HepG2 (cell line): Measurements from ENCODE around the gene CHEK1. TPM values are rescaled to one million over a fixed set of nuclear protein-coding genes. Genes with fewer than 3 reads are reported as not detected.

ENCODE experiments used
- ATAC-seq: fragments of 200-7000 bp; cut with Tn5 transposase; 3 replicates; pipeline ENCODE4 v1.9.1; 2020; ENCODE audit warnings: mild to moderate bottlenecking, moderate library complexity
- BruUV-seq: library from RNA; stranded (reverse); fragments of 400-500 nt; replicated peaks from 2 replicates; lab custom pipeline; 2021; lab: Mats Ljungman, UMichigan
- CTCF ChIA-PET: fragments of 300-600 bp; formaldehyde crosslinking; extraction: SDS; loops from one replicate; lab custom pipeline; 2021; ENCODE audit warnings: low total read pairs, inconsistent platforms, low intra/inter-chr PET ratio; lab: Yijun Ruan, JAX
- POLR2A ChIA-PET: fragments of 350-600 bp; sonication (Branson Sonifier 250); formaldehyde crosslinking; loops from one replicate; lab custom pipeline; 2020; ENCODE audit warnings: antibody characterized with exemption, inconsistent platforms; lab: Yijun Ruan, JAX
- DNase-seq: peaks from one replicate; pipeline ENCODE4 v3.0.0-alpha.2; 2015; ENCODE audit warnings: low spot score
- FAIRE-seq: peaks from 3 replicates; lab custom pipeline; 2011; peaks lifted over from hg19 to GRCh38; lab: Jason Lieb, UNC
- H2AFZ ChIP-seq: one replicate; pipeline ENCODE4 v1.6.1; 2011; ENCODE audit warnings: low read length, inconsistent platforms
- H3K27ac ChIP-seq: fragments of 300-600 bp; 3 replicates; pipeline ENCODE4 v1.8.0; 2011; ENCODE audit warnings: mixed run types, mild to moderate bottlenecking, mixed read lengths, low read length, inconsistent platforms; ENCODE audit not compliant: insufficient read depth; ENCODE audit errors: extremely low read length
- H3K27me3 ChIP-seq, 2 experiments: fragments of 200-600 bp in 1 of 2; 2 replicates in 1 of 2; 3 replicates in 1 of 2; pipeline versions ENCODE4 v1.6.0 to v1.8.0; 2011; ENCODE audit warnings: low read length in 2 of 2, mild to moderate bottlenecking in 2 of 2, moderate library complexity in 2 of 2, inconsistent platforms in 1 of 2; ENCODE audit not compliant: insufficient read depth in 2 of 2, control insufficient read depth in 1 of 2
- H3K36me3 ChIP-seq, 2 experiments: fragments of 200-600 bp in 1 of 2; replicated peaks in 1 of 2; 2 replicates in 1 of 2; 3 replicates in 1 of 2; pipeline versions ENCODE4 v1.5.1 to v1.8.0; 2011; ENCODE audit warnings: low read length in 2 of 2, inconsistent platforms in 1 of 2; ENCODE audit not compliant: insufficient read depth in 2 of 2, control insufficient read depth in 1 of 2
- H3K4me1 ChIP-seq: 2 replicates; pipeline ENCODE4 v1.5.1; 2012; ENCODE audit warnings: low read length, inconsistent platforms; ENCODE audit not compliant: insufficient read depth
- H3K4me2 ChIP-seq: 2 replicates; pipeline ENCODE4 v1.6.0; 2011; ENCODE audit warnings: low read depth, low read length, inconsistent platforms
- H3K4me3 ChIP-seq, 3 experiments: fragments of 200-600 bp in 1 of 3; sonication (generic), shearing (Covaris generic) in 1 of 3; replicated peaks in 1 of 3; 2 replicates each; pipeline ENCODE4 v1.5.1; 2011 to 2016; ENCODE audit warnings: low read length in 3 of 3, inconsistent platforms in 2 of 3, low read depth in 2 of 3, mild to moderate bottlenecking in 2 of 3, control low read depth in 1 of 3, mixed read lengths in 1 of 3; ENCODE audit not compliant: insufficient read depth in 1 of 3
- H3K79me2 ChIP-seq: one replicate; pipeline ENCODE4 v1.6.1; 2011; ENCODE audit warnings: low read length, inconsistent platforms; ENCODE audit not compliant: insufficient read depth
- H3K9ac ChIP-seq: 2 replicates; pipeline ENCODE4 v1.6.0; 2011; ENCODE audit warnings: mild to moderate bottlenecking, low read depth, low read length, inconsistent platforms; ENCODE audit not compliant: insufficient read depth
- H3K9me3 ChIP-seq: 2 replicates; pipeline ENCODE4 v1.5.1; 2012; ENCODE audit warnings: mild to moderate bottlenecking, low read length
- H4K20me1 ChIP-seq: 2 replicates; pipeline ENCODE4 v1.6.0; 2011; ENCODE audit warnings: inconsistent platforms, mild to moderate bottlenecking, low read length, moderate library complexity; ENCODE audit not compliant: insufficient read depth
- ARNT ChIP-seq: fragments of 450-650 bp; IDR thresholded peaks from 2 replicates; pipeline ENCODE4 v1.6.1; 2017
- ATM ChIP-seq: fragments of 450-650 bp; IDR thresholded peaks from 2 replicates; pipeline ENCODE4 v1.7.1; 2017; ENCODE audit warnings: mild to moderate bottlenecking, borderline replicate concordance
- BORCS8-MEF2B ChIP-seq: sonication (generic); formaldehyde crosslinking; IDR thresholded peaks from 2 replicates; pipeline ENCODE4 v1.8.0; 2022; ENCODE audit warnings: mild to moderate bottlenecking, missing genetic modification reagents
- KLF15 ChIP-seq: sonication (generic); formaldehyde crosslinking; IDR thresholded peaks from 2 replicates; pipeline ENCODE4 v1.8.1; 2023; ENCODE audit warnings: borderline replicate concordance, mild to moderate bottlenecking, inconsistent platforms, missing genetic modification reagents, mixed read lengths
- MAFK ChIP-seq, 2 experiments: IDR thresholded peaks in 1 of 2; conservative IDR thresholded peaks in 1 of 2; 2 replicates each; pipeline ENCODE4 v1.6.1; 2011; ENCODE audit warnings: improper control_type of control experiment in 2 of 2, low read length in 2 of 2
- PAXIP1 ChIP-seq: sonication (generic); formaldehyde crosslinking; conservative IDR thresholded peaks from 2 replicates; pipeline ENCODE4 v1.4.0; 2020; ENCODE audit warnings: mild to moderate bottlenecking, missing genetic modification reagents, moderate library complexity
- ZMAT3 ChIP-seq: sonication (generic); formaldehyde crosslinking; conservative IDR thresholded peaks from 2 replicates; pipeline ENCODE4 v1.7.0; 2021; ENCODE audit warnings: missing genetic modification reagents
- ZNF710 ChIP-seq: sonication (generic); formaldehyde crosslinking; IDR thresholded peaks from 2 replicates; pipeline ENCODE4 v1.5.0; 2020; ENCODE audit warnings: mild to moderate bottlenecking, missing genetic modification reagents, borderline replicate concordance
- ZNF816 ChIP-seq: sonication (generic); formaldehyde crosslinking; IDR thresholded peaks from 2 replicates; pipeline ENCODE4 v1.8.0; 2022; ENCODE audit warnings: missing genetic modification reagents, mild to moderate bottlenecking, borderline replicate concordance
- ZSCAN30 ChIP-seq: sonication (generic); formaldehyde crosslinking; IDR thresholded peaks from 2 replicates; pipeline ENCODE4 v1.5.0; 2020; ENCODE audit warnings: mild to moderate bottlenecking, missing genetic modification reagents
- WGBS: methylation state at CpG from one replicate; pipeline ENCODE4 v1.1.6; 2017; ENCODE audit warnings: low lambda C conversion rate; 5-methylcytosine and 5-hydroxymethylcytosine counted together
- in situ Hi-C: cut with HindIII; loops from 2 replicates; pipeline ENCODE4 v1.10.0; 2017; ENCODE audit warnings: low pct_unique_long_range_greater_than_20kb; ENCODE audit not compliant: extremely low pct_ligation_motif_present
- intact Hi-C: fragments of 100-400 bp; cut with micrococcal nuclease; formaldehyde crosslinking; loops from one replicate; pipeline ENCODE4 v1.10.0; 2022; ENCODE audit not compliant: unreplicated experiment
- polyA plus RNA-seq, 8 experiments: library from polyadenylated mRNA; depleted of rRNA in 3 of 8; stranded (reverse) in 7 of 8; unstranded in 1 of 8; fragments of >200 nt; fragmentation: Illumina TruSeq in 4 of 8; extraction: Trizol in 4 of 8; gene quantifications; 2 replicates each; pipeline versions ENCODE4 v1.2.1 to v1.2.3, GENCODE V29; 2011 to 2016; ENCODE audit warnings: low read depth in 4 of 8, missing spikeins in 1 of 8, mixed read lengths in 1 of 8; ENCODE audit not compliant: insufficient read depth in 1 of 8
- total RNA-seq, 5 experiments: library from RNA; depleted of rRNA; stranded (reverse); fragments of >200 nt; fragmentation: Illumina TruSeq; extraction: Trizol; gene quantifications; 2 replicates each; pipeline ENCODE4 v1.2.3, GENCODE V29; 2016; ENCODE audit warnings: low read depth in 1 of 5
- TF ChIP-seq, protein P1 (sequence below): sonication (generic); formaldehyde crosslinking; IDR thresholded peaks from 2 replicates; pipeline ENCODE4 v1.5.1; 2020; ENCODE audit warnings: missing genetic modification reagents, mild to moderate bottlenecking, borderline replicate concordance

Gene CHEK1
- total and polyA plus RNA-seq, 2 of the 13 experiments (the other 11 are each of a cell fraction or from before 2014, with no cell fraction given), result 17.8 to 83.2 TPM

GRCh38 chr11:125603207-125603606, 21.8 kb upstream of the CHEK1 start:
- TF ChIP-seq KLF15 (CRISPR knock-in tag), result no peak
- peak in 1 of 2 experiments; percentile 24; a peak in 1 of 4 replicates for TF ChIP-seq MAFK (conservative IDR thresholded peaks at IDR 0.05 in 1 of 2, IDR thresholded peaks at IDR 0.05 in 1 of 2; ENCODE audit: low read length in 2 of 2)
- TF ChIP-seq, all 625 proteins: peak for 1
- no peaks in the 10 kb centered on the region for H3K9me3 ChIP-seq
- in situ Hi-C loops, result no loop called here
- BruUV-seq, result no TSS peak
- H2AFZ ChIP-seq, result no peak overlapping the region
- no peak for ATAC-seq
- H3K4me1 ChIP-seq, result no peaks in the 10 kb centered on the region
- no peak for FAIRE-seq
- CTCF ChIA-PET, result no interaction called here
- peaks cover 27 to 73% of the 10 kb centered on the region in 2 experiments for H3K36me3 ChIP-seq
- intact Hi-C loops, result no loop called here
- H3K27me3 ChIP-seq, result no peaks in the 10 kb centered on the region
- H3K9ac ChIP-seq, result no peak overlapping the region
- no peak overlapping the region for H3K4me3 ChIP-seq
- DNase-seq, result no peak
- POLR2A ChIA-PET, result interaction anchor here (1.1 kb wide), 1 partner anchor 10 kb away, joined by 6 read pairs; the partner anchor contains the start of gene STT3A
- no peaks in the 10 kb centered on the region for H4K20me1 ChIP-seq
- H3K27ac ChIP-seq, result no peak overlapping the region
- H3K4me2 ChIP-seq, result no peak overlapping the region
- H3K79me2 ChIP-seq, result peaks cover 4% of the 10 kb centered on the region
- WGBS, result 96% methylated on average over 3 of the region's 3 CpGs

GRCh38 chr11:125605417-125605816, 19.5 kb upstream of the CHEK1 start:
- no peaks in the 10 kb centered on the region for H3K79me2 ChIP-seq
- in situ Hi-C loops, result no loop called here
- H3K9ac ChIP-seq, result no peak overlapping the region
- H3K4me3 ChIP-seq, result no peak overlapping the region
- H3K4me1 ChIP-seq, result no peaks in the 10 kb centered on the region
- no peak overlapping the region for H2AFZ ChIP-seq
- ATAC-seq, result no peak
- ChIA-PET CTCF (no interaction called here), POLR2A (no interaction called here)
- no peaks in the 10 kb centered on the region for H3K9me3 ChIP-seq
- intact Hi-C loops, result no loop called here
- no peaks in the 10 kb centered on the region for H4K20me1 ChIP-seq
- no peaks in the 10 kb centered on the region; a peak in 1 of 5 replicates for H3K27me3 ChIP-seq
- peaks cover 24 to 85% of the 10 kb centered on the region in 2 experiments for H3K36me3 ChIP-seq
- BruUV-seq, result no TSS peak
- no peak for FAIRE-seq
- H3K4me2 ChIP-seq, result no peak overlapping the region
- no peak overlapping the region for H3K27ac ChIP-seq
- no peak for DNase-seq
- TF ChIP-seq ZMAT3 (CRISPR knock-in tag), result no peak
- TF ChIP-seq ZNF710 (CRISPR knock-in tag), result no peak
- TF ChIP-seq ZNF816 (CRISPR knock-in tag), result no peak
- no peak for TF ChIP-seq BORCS8-MEF2B
- no peak for TF ChIP-seq ARNT
- TF ChIP-seq, protein P1, sequence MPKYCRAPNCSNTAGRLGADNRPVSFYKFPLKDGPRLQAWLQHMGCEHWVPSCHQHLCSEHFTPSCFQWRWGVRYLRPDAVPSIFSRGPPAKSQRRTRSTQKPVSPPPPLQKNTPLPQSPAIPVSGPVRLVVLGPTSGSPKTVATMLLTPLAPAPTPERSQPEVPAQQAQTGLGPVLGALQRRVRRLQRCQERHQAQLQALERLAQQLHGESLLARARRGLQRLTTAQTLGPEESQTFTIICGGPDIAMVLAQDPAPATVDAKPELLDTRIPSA (CRISPR knock-in tag), result no peak
- TF ChIP-seq PAXIP1, result no peak
- no peak for TF ChIP-seq ATM
- no peak for TF ChIP-seq ZSCAN30 (CRISPR knock-in tag)
